H1 (cell line): ENCODE results near the gene LDHB.

Experiments used
- BACH1 ChIP-seq: IDR thresholded peaks from 2 replicates; pipeline ENCODE4 v1.6.1; 2012; ENCODE audit warnings: low read length, improper control_type of control experiment
- CHD2 ChIP-seq: IDR thresholded peaks from 2 replicates; pipeline ENCODE4 v1.6.1; 2012; ENCODE audit warnings: low read length, improper control_type of control experiment
- CTCF ChIP-seq, 3 experiments: IDR thresholded peaks; 1 replicate in 2 of 3; 2 replicates in 1 of 3; pipeline versions ENCODE4 v1.5.1 to v1.6.1; 2011; ENCODE audit warnings: low read length in 3 of 3, mild to moderate bottlenecking in 3 of 3, inconsistent platforms in 2 of 3, low read depth in 1 of 3, moderate library complexity in 1 of 3; ENCODE audit not compliant: insufficient read depth in 1 of 3; ENCODE audit errors: control extremely low read depth in 1 of 3
- HDAC2 ChIP-seq, 2 experiments: fragments of 300-600 bp in 1 of 2; sonication (generic) in 1 of 2; IDR thresholded peaks; 2 replicates each; pipeline ENCODE4 v1.6.1; 2011 to 2012; ENCODE audit warnings: low read depth in 2 of 2, low read length in 2 of 2, mild to moderate bottlenecking in 2 of 2, moderate library complexity in 2 of 2, borderline replicate concordance in 1 of 2, inconsistent platforms in 1 of 2
- KDM1A ChIP-seq: fragments of 200-600, 300-600 bp; sonication (generic); IDR thresholded peaks from 2 replicates; pipeline ENCODE4 v1.7.1; 2016; ENCODE audit warnings: mild to moderate bottlenecking, low read length, borderline replicate concordance
- NANOG ChIP-seq: IDR thresholded peaks from 2 replicates; pipeline ENCODE4 v1.6.1; 2011; ENCODE audit warnings: low read length, low read depth, mild to moderate bottlenecking, inconsistent platforms; ENCODE audit not compliant: insufficient read depth, poor library complexity, severe bottlenecking
- POLR2A ChIP-seq, 2 experiments: IDR thresholded peaks; 1 replicate in 1 of 2; 2 replicates in 1 of 2; pipeline ENCODE4 v1.6.1; 2011; ENCODE audit warnings: low read depth in 2 of 2, low read length in 2 of 2, mild to moderate bottlenecking in 2 of 2; ENCODE audit errors: control extremely low read depth in 1 of 2
- RAD21 ChIP-seq, 2 experiments: IDR thresholded peaks in 1 of 2; conservative IDR thresholded peaks in 1 of 2; 2 replicates each; pipeline ENCODE4 v1.6.1; 2011; ENCODE audit warnings: low read depth in 2 of 2, low read length in 2 of 2, improper control_type of control experiment in 1 of 2, inconsistent platforms in 1 of 2, mild to moderate bottlenecking in 1 of 2, moderate library complexity in 1 of 2
- RFX5 ChIP-seq: IDR thresholded peaks from 2 replicates; pipeline ENCODE4 v1.6.1; 2011; ENCODE audit warnings: low read depth, low read length, improper control_type of control experiment, borderline replicate concordance
- SP1 ChIP-seq: IDR thresholded peaks from 2 replicates; pipeline ENCODE4 v1.6.1; 2011; ENCODE audit warnings: low read depth, low read length
- SP4 ChIP-seq: IDR thresholded peaks from 2 replicates; pipeline ENCODE4 v1.6.1; 2012; ENCODE audit warnings: low read length, inconsistent platforms
- SUZ12 ChIP-seq: fragments of 200-600 bp; sonication (generic); IDR thresholded peaks from 2 replicates; pipeline ENCODE4 v1.6.1; 2012; ENCODE audit warnings: mild to moderate bottlenecking, inconsistent platforms, low read length, moderate library complexity, mixed read lengths
- TEAD4 ChIP-seq: IDR thresholded peaks from 2 replicates; pipeline ENCODE4 v1.6.1; 2012; ENCODE audit warnings: low read depth, low read length, inconsistent platforms, mixed read lengths

- TF ChIP-seq KDM1A (no peak), RAD21 (IDR thresholded peaks at IDR 0.05 in 1 of 2, conservative IDR thresholded peaks at IDR 0.05 in 1 of 2; ENCODE audit: low read depth in 2 of 2, low read length in 2 of 2) (no peak), CHD2 (no peak), CTCF (IDR thresholded peaks at IDR 0.05; ENCODE audit: control extremely low read depth in 1 of 3, insufficient read depth in 1 of 3, low read depth in 1 of 3, low read length in 3 of 3) (no peak), POLR2A (IDR thresholded peaks at IDR 0.05; ENCODE audit: control extremely low read depth in 1 of 2, low read depth in 2 of 2, low read length in 2 of 2) (no peak), RFX5 (no peak), BACH1 (no peak), HDAC2 (IDR thresholded peaks at IDR 0.05; ENCODE audit: borderline replicate concordance in 1 of 2, low read depth in 2 of 2, low read length in 2 of 2) (no peak), SUZ12 (no peak), SP4 (no peak), NANOG (no peak), TEAD4 (no peak), SP1 (no peak)
Observed at GRCh38 chr12:21676776-21677175, 19.1 kb upstream of the LDHB start.
